BE2C (cell line): ENCODE data around the gene RPL18.
"Not testable (repeated sequence)": the region's sequence is repeated elsewhere in the genome, so short reads cannot be mapped to it uniquely, and the experiment has no call there.

ENCODE experiments used
- DNase-seq: peaks from one replicate; pipeline ENCODE4 v3.0.0-alpha.2; 2020
- H3K27me3 ChIP-seq: fragments of 250-450 bp; sonication (Bioruptor Pico); 2 replicates; pipeline ENCODE4 v1.5.1; 2020; ENCODE audit warnings: mild to moderate bottlenecking
- H3K36me3 ChIP-seq: fragments of 250-450 bp; sonication (Bioruptor Pico); 2 replicates; pipeline ENCODE4 v1.5.1; 2020; ENCODE audit warnings: mild to moderate bottlenecking
- H3K4me1 ChIP-seq: fragments of 250-450 bp; sonication (Bioruptor Pico); 2 replicates; pipeline ENCODE4 v1.5.1; 2020
- H3K4me3 ChIP-seq: 2 replicates; pipeline ENCODE4 v1.5.1; 2011; ENCODE audit warnings: low read depth, low read length
- H3K9me3 ChIP-seq: fragments of 250-450 bp; sonication (Bioruptor Pico); 2 replicates; pipeline ENCODE4 v1.5.1; 2020
- TF ChIP-seq, protein P1 (sequence below): IDR thresholded peaks from 2 replicates; pipeline ENCODE4 v1.5.1; 2012; ENCODE audit warnings: mild to moderate bottlenecking, low read depth, low read length

The RPL18 gene

DNA sequence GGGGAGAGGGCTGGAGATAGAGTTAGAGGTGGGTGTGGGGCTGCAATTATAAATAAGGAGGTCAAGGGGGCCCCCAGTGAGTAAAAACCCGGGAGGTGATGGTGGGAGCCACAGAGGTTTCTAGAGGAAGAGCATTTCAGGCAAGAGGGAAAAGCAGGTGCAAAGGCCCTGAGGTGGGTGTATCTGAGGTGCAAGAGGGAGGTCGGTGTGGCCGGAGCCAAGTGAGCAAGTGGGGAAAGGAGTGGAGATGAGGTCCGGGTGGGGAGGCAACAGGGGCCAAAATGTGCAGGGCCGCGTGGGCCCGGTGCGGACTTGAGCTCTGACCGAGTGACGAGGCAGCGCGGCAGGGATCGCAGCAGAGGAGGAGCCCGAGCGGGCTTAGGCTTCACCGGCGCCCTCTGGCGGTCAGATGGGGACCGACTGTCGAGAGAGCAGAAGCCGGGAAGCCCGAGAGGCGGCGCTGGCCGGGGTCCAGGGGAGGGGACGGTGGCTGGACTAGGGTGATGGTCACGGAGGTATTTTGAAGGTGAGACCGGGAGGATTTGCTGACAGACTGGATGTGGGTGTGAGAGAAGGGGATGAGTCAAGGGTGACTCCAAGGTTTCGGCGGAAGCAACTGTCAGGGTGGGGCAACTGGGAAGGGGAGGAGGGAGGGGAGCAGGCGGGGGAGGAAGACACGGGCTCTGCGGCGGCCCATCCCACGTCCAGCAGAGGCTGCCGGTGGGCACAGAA is 30.1 kb downstream of the RPL18 start:
- H3K4me1 ChIP-seq: no peaks in the 10 kb centered on the region
- H3K4me3 ChIP-seq: peak overlapping the region; percentile 47
- H3K36me3 ChIP-seq: no peaks in the 10 kb centered on the region
- DNase-seq: peak; percentile 94
- no peaks in the 10 kb centered on the region for H3K9me3 ChIP-seq
- H3K27me3 ChIP-seq: no peaks in the 10 kb centered on the region
- TF ChIP-seq, protein P1, sequence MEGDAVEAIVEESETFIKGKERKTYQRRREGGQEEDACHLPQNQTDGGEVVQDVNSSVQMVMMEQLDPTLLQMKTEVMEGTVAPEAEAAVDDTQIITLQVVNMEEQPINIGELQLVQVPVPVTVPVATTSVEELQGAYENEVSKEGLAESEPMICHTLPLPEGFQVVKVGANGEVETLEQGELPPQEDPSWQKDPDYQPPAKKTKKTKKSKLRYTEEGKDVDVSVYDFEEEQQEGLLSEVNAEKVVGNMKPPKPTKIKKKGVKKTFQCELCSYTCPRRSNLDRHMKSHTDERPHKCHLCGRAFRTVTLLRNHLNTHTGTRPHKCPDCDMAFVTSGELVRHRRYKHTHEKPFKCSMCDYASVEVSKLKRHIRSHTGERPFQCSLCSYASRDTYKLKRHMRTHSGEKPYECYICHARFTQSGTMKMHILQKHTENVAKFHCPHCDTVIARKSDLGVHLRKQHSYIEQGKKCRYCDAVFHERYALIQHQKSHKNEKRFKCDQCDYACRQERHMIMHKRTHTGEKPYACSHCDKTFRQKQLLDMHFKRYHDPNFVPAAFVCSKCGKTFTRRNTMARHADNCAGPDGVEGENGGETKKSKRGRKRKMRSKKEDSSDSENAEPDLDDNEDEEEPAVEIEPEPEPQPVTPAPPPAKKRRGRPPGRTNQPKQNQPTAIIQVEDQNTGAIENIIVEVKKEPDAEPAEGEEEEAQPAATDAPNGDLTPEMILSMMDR: peak; percentile 90

DNA sequence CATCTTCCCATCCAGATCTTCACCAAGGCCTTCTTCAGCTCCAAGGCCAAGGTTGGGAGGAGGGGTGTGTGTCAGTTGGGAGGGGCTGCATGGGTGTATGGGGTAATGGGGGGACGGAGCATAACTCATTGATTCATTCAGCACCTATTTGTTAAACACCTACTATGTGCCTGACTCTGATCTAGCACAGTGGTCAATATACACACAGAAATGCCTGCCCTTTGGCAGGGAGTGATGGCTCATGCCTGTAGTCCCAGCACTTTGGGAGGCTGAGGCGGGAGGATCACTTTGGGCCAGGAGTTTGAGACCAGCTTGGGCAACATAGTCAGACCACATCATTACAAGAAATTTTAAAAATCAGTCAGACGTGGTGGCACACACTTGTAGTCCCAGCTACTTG is 31.6 kb downstream of the RPL18 start:
- H3K4me1 ChIP-seq: no peaks in the 10 kb centered on the region
- no peaks in the 10 kb centered on the region for H3K9me3 ChIP-seq
- DNase-seq: no peak
- H3K27me3 ChIP-seq: no peaks in the 10 kb centered on the region
- H3K4me3 ChIP-seq: no peak overlapping the region
- TF ChIP-seq, protein P1: no peak
- no peaks in the 10 kb centered on the region for H3K36me3 ChIP-seq

DNA sequence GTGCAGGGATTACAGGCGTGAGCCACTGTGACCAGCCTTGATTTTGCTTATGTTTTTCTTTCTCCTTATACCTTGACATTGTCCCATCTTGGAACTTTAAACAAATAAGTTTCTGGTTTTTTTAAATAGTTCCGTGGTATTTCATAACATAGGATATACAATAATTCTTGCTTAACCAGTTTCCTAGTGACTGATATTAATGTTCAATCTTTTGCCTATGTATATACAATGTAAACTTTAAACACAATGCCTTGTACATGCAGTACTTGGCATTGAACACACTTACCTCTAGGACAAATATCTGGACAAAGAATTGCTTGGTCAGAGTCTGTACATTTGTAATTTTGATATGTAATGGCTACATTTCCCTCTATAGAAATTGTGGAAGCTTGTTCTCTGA is 36.8 kb downstream of the RPL18 start:
- no peak for DNase-seq
- H3K27me3 ChIP-seq: no peaks in the 10 kb centered on the region
- TF ChIP-seq, protein P1: no peak
- no peaks in the 10 kb centered on the region for H3K9me3 ChIP-seq
- no peaks in the 10 kb centered on the region for H3K36me3 ChIP-seq
- no peak overlapping the region for H3K4me3 ChIP-seq
- no peaks in the 10 kb centered on the region for H3K4me1 ChIP-seq

DNA sequence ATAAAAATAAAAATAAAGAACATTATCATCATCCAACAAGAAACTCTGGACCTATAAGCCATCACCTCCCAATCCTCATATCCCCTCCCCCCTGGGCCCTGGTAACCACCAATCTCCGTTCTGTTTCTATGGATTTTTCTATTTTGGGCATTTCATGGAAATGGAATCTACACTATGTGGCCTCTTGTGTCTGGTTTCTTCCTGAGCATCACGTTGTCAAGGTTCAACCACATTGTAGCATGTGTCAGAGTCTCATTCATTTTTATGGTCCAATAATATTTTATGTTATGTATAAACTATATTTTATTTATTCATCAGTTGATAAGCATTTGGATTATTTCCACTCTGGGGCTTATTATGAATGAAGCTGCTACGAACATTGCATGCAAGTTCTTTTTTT is 40.1 kb downstream of the RPL18 start:
- Histone ChIP-seq H3K9me3 (no peaks in the 10 kb centered on the region), H3K4me1 (no peaks in the 10 kb centered on the region; the same call in 1 of the 2 replicates), H3K4me3 (no peak overlapping the region), H3K27me3 (no peaks in the 10 kb centered on the region), H3K36me3 (no peaks in the 10 kb centered on the region)
- DNase-seq: no peak
- TF ChIP-seq, protein P1: no peak

DNA sequence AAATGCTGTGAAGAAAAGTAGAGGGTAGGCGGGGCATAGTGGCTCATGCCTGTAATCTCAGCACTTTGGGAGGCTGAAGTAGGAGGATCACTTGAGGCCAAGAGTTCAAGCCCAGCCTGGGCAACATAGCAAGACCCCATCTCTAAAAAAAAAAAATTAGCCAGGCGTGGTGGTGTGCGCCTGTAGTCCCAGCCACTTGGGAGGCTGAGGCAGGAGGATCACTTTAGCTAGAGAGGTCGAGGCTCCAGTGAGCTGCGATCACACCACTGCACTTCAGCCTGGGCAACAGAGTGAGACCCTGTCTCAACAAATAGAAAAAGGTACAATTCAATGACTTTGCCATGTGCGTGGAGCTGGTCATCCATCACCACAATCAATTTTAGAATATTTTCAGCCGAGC is 41.1 kb downstream of the RPL18 start:
- DNase-seq, H3K4me3 ChIP-seq, H3K4me1 ChIP-seq, H3K27me3 ChIP-seq, H3K9me3 ChIP-seq, H3K36me3 ChIP-seq: not testable (repeated sequence)

DNA sequence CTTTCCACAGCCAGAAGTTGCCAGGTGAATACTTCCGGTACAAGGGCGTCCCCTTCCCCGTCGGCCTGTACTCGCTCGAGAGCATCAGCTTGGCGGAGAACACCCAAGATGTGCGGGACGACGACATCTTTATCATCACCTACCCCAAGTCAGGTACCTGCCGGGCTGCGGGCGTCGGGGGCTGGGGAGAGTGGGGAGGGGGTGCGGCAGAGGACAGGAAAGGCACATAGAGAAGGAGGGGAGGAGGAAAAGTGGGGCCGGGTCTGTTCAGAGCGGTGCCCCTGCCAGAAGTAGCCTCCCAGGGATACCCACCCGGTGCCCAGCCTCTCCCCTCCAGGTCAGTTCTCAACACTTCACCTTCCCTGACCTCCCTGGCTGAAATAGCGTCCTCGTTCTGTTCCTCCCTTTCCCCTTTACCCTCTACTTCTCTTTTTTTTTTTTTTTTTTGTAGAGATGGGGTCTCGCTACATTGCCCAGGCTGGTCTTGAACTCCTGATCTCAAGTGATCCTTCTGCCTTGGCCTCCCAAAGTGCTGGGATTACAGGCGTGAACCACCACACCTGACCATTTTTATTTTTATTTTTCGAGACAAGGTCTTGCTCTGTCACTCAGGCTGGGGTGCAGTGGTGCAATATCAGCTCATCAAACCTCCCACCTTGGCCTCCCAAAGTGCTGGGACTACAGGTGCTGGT is 42.9 kb downstream of the RPL18 start:
- H3K9me3 ChIP-seq: no peaks in the 10 kb centered on the region
- H3K4me1 ChIP-seq: no peaks in the 10 kb centered on the region; the same call in 1 of the 2 replicates
- H3K4me3 ChIP-seq: no peak overlapping the region
- no peaks in the 10 kb centered on the region for H3K36me3 ChIP-seq
- TF ChIP-seq, protein P1: no peak
- H3K27me3 ChIP-seq: no peaks in the 10 kb centered on the region
- no peak for DNase-seq
